Activated gamma-delta T cell (primary cell): Measurements from ENCODE around the gene C1QTNF5.

Experiments
- DNase-seq: peaks from one replicate; lab custom pipeline; 2025; lab: John Stamatoyannopoulos, UW

Gene C1QTNF5

GRCh38 chr11:119359365-119360214 lies 18.9 kb upstream of the C1QTNF5 start:
- no peak for DNase-seq

GRCh38 chr11:119357074-119357473 lies 16.4 kb upstream of the C1QTNF5 start:
- no peak for DNase-seq

GRCh38 chr11:119356349-119357031 lies 15.8 kb upstream of the C1QTNF5 start:
- DNase-seq = peak; percentile 34

- no peak for DNase-seq
Measured at GRCh38 chr11:119355091-119355843, 14.6 kb upstream of the C1QTNF5 start.

- DNase-seq = no peak
Measured at GRCh38 chr11:119352857-119353260, 12.2 kb upstream of the C1QTNF5 start.

GRCh38 chr11:119351232-119351631 lies 10.5 kb upstream of the C1QTNF5 start:
- no peak for DNase-seq

- DNase-seq = no peak
Measured at GRCh38 chr11:119350302-119350701, 9.6 kb upstream of the C1QTNF5 start.

- DNase-seq = no peak
Measured at GRCh38 chr11:119347940-119348605, 7.4 kb upstream of the C1QTNF5 start.

- no peak for DNase-seq
Measured at GRCh38 chr11:119347242-119347641, 6.6 kb upstream of the C1QTNF5 start.

GRCh38 chr11:119346605-119347004 lies 5.9 kb upstream of the C1QTNF5 start, which contains the start of gene MFRP:
MFRP (minus strand) TSS chr11:119346705; CDS start chr11:119346513, 192 bp downstream.
- DNase-seq = no peak

GRCh38 chr11:119345685-119346084 lies 5.0 kb upstream of the C1QTNF5 start:
- DNase-seq = no peak

- DNase-seq = no peak
Measured at GRCh38 chr11:119344291-119345010, 3.8 kb upstream of the C1QTNF5 start.

GRCh38 chr11:119343726-119344125 lies 3.0 kb upstream of the C1QTNF5 start:
- no peak for DNase-seq

GRCh38 chr11:119342362-119343130 lies 1.9 kb upstream of the C1QTNF5 start:
- no peak for DNase-seq

- no peak for DNase-seq
Measured at GRCh38 chr11:119342023-119342300, 1.3 kb upstream of the C1QTNF5 start.

GRCh38 chr11:119341222-119342022 lies 739 bp upstream of the C1QTNF5 start:
- DNase-seq = no peak

- no peak for DNase-seq
Measured at GRCh38 chr11:119339589-119340334, 921 bp downstream of the C1QTNF5 start.

GRCh38 chr11:119338965-119339588 lies 1.6 kb downstream of the C1QTNF5 start:
- DNase-seq = no peak
